Measurements from ENCODE around the gene UBE2D2. TPM values are rescaled to one million over a fixed set of nuclear protein-coding genes. Genes with fewer than 3 reads are reported as not detected.

The UBE2D2 gene
- total and polyA plus RNA-seq, 2 of the 13 experiments (the other 11 are each of a cell fraction or from before 2014, with no cell fraction given) = 79.1 to 109 TPM

DNA sequence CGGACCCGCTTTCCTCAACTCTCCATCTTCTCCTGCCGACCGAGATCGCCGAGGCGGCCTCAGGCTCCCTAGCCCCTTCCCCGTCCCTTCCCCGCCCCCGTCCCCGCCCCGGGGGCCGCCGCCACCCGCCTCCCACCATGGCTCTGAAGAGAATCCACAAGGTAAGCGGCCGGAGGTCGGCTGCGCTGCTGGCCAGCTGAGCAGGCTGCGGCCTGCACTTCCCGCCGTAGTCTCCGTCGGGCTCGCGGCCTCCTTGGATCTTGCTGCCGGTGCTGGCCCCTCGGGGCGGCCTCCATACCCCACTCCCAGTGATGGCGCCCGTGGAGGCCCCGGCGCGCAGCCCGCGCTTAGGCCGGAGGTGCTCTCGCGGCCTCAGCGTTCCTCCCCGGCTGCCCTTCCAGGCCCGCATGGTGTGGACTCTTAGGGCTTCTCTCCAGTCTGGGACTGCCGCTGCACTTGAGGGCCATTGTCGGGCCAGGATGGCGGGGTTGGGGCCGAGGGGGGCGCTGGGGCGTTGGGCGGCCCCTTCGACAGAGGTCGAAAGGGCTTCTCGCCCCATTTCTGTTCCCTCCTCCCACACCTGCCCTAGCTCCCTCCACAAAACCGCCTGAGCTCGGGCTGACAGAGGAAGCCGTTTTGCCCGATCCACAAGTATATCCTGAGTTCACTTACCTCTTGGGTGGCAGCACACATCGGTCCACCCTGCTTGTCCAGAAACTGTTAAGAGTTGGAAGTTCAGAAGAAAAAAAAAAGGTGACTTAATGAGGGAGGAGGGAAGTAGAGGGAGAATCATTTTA is 714 bp downstream of the UBE2D2 start (continued):
- no peak for TF ChIP-seq NFE2 (CRISPR knock-in tag; IDR thresholded peaks at IDR 0.05)
- TF ChIP-seq ZNF552 (CRISPR knock-in tag; IDR thresholded peaks at IDR 0.05; ENCODE audit: borderline replicate concordance) = no peak
- no peak for TF ChIP-seq ZNF337 (CRISPR knock-in tag; IDR thresholded peaks at IDR 0.05; ENCODE audit: borderline replicate concordance, low read depth)
- TF ChIP-seq RNF2 (conservative IDR thresholded peaks at IDR 0.05; ENCODE audit: low read depth) = no peak
- TF ChIP-seq, protein P1, sequence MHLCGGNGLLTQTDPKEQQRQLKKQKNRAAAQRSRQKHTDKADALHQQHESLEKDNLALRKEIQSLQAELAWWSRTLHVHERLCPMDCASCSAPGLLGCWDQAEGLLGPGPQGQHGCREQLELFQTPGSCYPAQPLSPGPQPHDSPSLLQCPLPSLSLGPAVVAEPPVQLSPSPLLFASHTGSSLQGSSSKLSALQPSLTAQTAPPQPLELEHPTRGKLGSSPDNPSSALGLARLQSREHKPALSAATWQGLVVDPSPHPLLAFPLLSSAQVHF (CRISPR knock-in tag; IDR thresholded peaks at IDR 0.05) = no peak
- TF ChIP-seq, protein P2, sequence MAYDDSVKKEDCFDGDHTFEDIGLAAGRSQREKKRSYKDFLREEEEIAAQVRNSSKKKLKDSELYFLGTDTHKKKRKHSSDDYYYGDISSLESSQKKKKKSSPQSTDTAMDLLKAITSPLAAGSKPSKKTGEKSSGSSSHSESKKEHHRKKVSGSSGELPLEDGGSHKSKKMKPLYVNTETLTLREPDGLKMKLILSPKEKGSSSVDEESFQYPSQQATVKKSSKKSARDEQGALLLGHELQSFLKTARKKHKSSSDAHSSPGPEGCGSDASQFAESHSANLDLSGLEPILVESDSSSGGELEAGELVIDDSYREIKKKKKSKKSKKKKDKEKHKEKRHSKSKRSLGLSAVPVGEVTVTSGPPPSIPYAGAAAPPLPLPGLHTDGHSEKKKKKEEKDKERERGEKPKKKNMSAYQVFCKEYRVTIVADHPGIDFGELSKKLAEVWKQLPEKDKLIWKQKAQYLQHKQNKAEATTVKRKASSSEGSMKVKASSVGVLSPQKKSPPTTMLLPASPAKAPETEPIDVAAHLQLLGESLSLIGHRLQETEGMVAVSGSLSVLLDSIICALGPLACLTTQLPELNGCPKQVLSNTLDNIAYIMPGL (CRISPR knock-in tag; IDR thresholded peaks at IDR 0.05; ENCODE audit: borderline replicate concordance in 1 of 2, low read depth in 1 of 2) = peak in 1 of 2 experiments; percentile 77; a peak in 1 of 4 replicates
- TF ChIP-seq ARNT (IDR thresholded peaks at IDR 0.05) = no peak
- no peak for TF ChIP-seq ZFP37 (CRISPR knock-in tag; IDR thresholded peaks at IDR 0.05; ENCODE audit: borderline replicate concordance)
- 0 out of 2 replicates have a peak, but pooled peaks have one; percentile 63 for TF ChIP-seq ZNF333 (CRISPR knock-in tag; IDR thresholded peaks at IDR 0.05; ENCODE audit: borderline replicate concordance)
- TF ChIP-seq ZNF792 (CRISPR knock-in tag; IDR thresholded peaks at IDR 0.05) = no peak
- TF ChIP-seq BCL6 (CRISPR knock-in tag; IDR thresholded peaks at IDR 0.05) = 0 out of 2 replicates have a peak, but pooled peaks have one; percentile 6
- TF ChIP-seq CCDC6 (CRISPR knock-in tag; IDR thresholded peaks at IDR 0.05) = no peak
- TF ChIP-seq HOXA5 (CRISPR knock-in tag; IDR thresholded peaks at IDR 0.05) = 0 out of 2 replicates have a peak, but pooled peaks have one; percentile 10
- no peak for TF ChIP-seq HIC2 (CRISPR knock-in tag; IDR thresholded peaks at IDR 0.05; ENCODE audit: low read depth)
- no peak for TF ChIP-seq TP53 (CRISPR knock-in tag; conservative IDR thresholded peaks at IDR 0.05)
- TF ChIP-seq HNRNPK (IDR thresholded peaks at IDR 0.05; ENCODE audit: low read depth, low read length, poor library complexity, severe bottlenecking) = no peak
- peak; percentile 33 for TF ChIP-seq ZNF18 (CRISPR knock-in tag; IDR thresholded peaks at IDR 0.05; ENCODE audit: insufficient replicate concordance)
- TF ChIP-seq TSC22D2 (CRISPR knock-in tag; IDR thresholded peaks at IDR 0.05; ENCODE audit: borderline replicate concordance) = no peak
- TF ChIP-seq ZNF850 (CRISPR knock-in tag; conservative IDR thresholded peaks at IDR 0.05) = no peak
- TF ChIP-seq SOX13 (IDR thresholded peaks at IDR 0.05) = no peak
- no peak for TF ChIP-seq SOX13 (CRISPR knock-in tag; conservative IDR thresholded peaks at IDR 0.05 in 1 of 2, IDR thresholded peaks at IDR 0.05 in 1 of 2)
- no peak for TF ChIP-seq IRX3 (CRISPR knock-in tag; IDR thresholded peaks at IDR 0.05; ENCODE audit: borderline replicate concordance, low read depth)
- TF ChIP-seq ZNF777 (CRISPR knock-in tag; IDR thresholded peaks at IDR 0.05) = no peak; the same call in 1 of the 2 replicates
